GM23248 (cell line): Measurements from ENCODE around the gene LPIN3. TPM values are rescaled to one million over a fixed set of nuclear protein-coding genes. Genes with fewer than 3 reads are reported as not detected.

Source experiments
- DNase-seq: peaks from one replicate; pipeline ENCODE4 v3.0.0-alpha.2; 2015
- H2AFZ ChIP-seq: fragments of 200-600 bp; sonication (generic); 2 replicates; pipeline ENCODE4 v1.6.1; 2016; ENCODE audit warnings: antibody characterized with exemption
- H3F3A ChIP-seq: fragments of 200-600 bp; sonication (generic); 2 replicates; pipeline ENCODE4 v1.6.1; 2016; ENCODE audit warnings: mild to moderate bottlenecking, antibody characterized with exemption, mixed run types; ENCODE audit not compliant: insufficient read depth
- H3K27ac ChIP-seq: fragments of 200-600 bp; sonication (generic); 2 replicates; pipeline ENCODE4 v1.5.1; 2016; ENCODE audit warnings: mild to moderate bottlenecking
- H3K27me3 ChIP-seq: fragments of 200-600 bp; sonication (generic); replicated peaks from 2 replicates; pipeline ENCODE4 v1.6.1; 2016; ENCODE audit warnings: mild to moderate bottlenecking; ENCODE audit not compliant: insufficient read depth
- H3K36me3 ChIP-seq: fragments of 200-600 bp; sonication (generic); 2 replicates; pipeline ENCODE4 v1.6.1; 2016; ENCODE audit warnings: low read depth, mild to moderate bottlenecking
- H3K4me1 ChIP-seq: fragments of 200-600 bp; sonication (generic); 2 replicates; pipeline ENCODE4 v1.6.1; 2016; ENCODE audit warnings: mild to moderate bottlenecking; ENCODE audit not compliant: insufficient read depth
- H3K4me2 ChIP-seq: fragments of 200-600 bp; sonication (generic); one replicate; pipeline ENCODE4 v1.6.1; 2016; ENCODE audit warnings: mild to moderate bottlenecking; ENCODE audit not compliant: unreplicated experiment
- H3K4me3 ChIP-seq: fragments of 200-600 bp; sonication (generic); 2 replicates; pipeline ENCODE4 v1.5.1; 2016; ENCODE audit warnings: mild to moderate bottlenecking
- H3K79me2 ChIP-seq: fragments of 200-600 bp; sonication (generic); 2 replicates; pipeline ENCODE4 v1.6.1; 2016; ENCODE audit warnings: mild to moderate bottlenecking; ENCODE audit not compliant: insufficient read depth
- H3K9ac ChIP-seq: fragments of 200-600 bp; sonication (generic); 2 replicates; pipeline ENCODE4 v1.6.1; 2016; ENCODE audit warnings: mild to moderate bottlenecking
- H3K9me2 ChIP-seq: fragments of 200-600 bp; sonication (generic); 2 replicates; pipeline ENCODE4 v1.6.1; 2016; ENCODE audit warnings: mixed run types, mild to moderate bottlenecking, moderate library complexity; ENCODE audit not compliant: insufficient read depth
- H3K9me3 ChIP-seq: fragments of 200-600 bp; sonication (generic); one replicate; pipeline ENCODE4 v1.6.1; 2017; ENCODE audit warnings: low read depth
- H4K20me1 ChIP-seq: fragments of 200-600 bp; sonication (generic); 2 replicates; pipeline ENCODE4 v1.6.0; 2016; ENCODE audit not compliant: insufficient read depth
- EZH2 ChIP-seq: fragments of 200-600 bp; sonication (generic); IDR thresholded peaks from 2 replicates; pipeline ENCODE4 v1.6.1; 2018; ENCODE audit warnings: antibody characterized with exemption, mild to moderate bottlenecking; ENCODE audit not compliant: insufficient read depth, poor library complexity, severe bottlenecking
- EZH2phosphoT487 ChIP-seq: fragments of 200-600 bp; sonication (generic); IDR thresholded peaks from 2 replicates; pipeline ENCODE4 v1.6.1; 2018; ENCODE audit warnings: antibody characterized with exemption, moderate library complexity, mild to moderate bottlenecking, low read depth; ENCODE audit not compliant: insufficient read depth
- WGBS, 2 experiments: methylation state at CpG; one replicate each; pipeline ENCODE4 v1.1.6; 2015 to 2017; ENCODE audit warnings: low lambda C conversion rate in 2 of 2, low coverage in 1 of 2; ENCODE audit errors: missing lambda C conversion rate in 2 of 2; 5-methylcytosine and 5-hydroxymethylcytosine counted together
- in situ Hi-C: fragments of 300-500 bp; cut with MboI; formaldehyde crosslinking; loops from 2 replicates; pipeline ENCODE4 v1.15.0; 2020
- polyA plus RNA-seq: library from polyadenylated mRNA; unstranded; fragments of >200 nt; fragmentation: Nextera tagmentation; extraction: Ambion mirVana; gene quantifications from 2 replicates; pipeline ENCODE4 v1.2.1, GENCODE V29; 2016
- total RNA-seq: library from RNA; depleted of rRNA; stranded (reverse); fragments of >200 nt; shearing (Covaris generic); gene quantifications from 2 replicates; pipeline ENCODE4 v1.2.3, GENCODE V29; 2014

The LPIN3 gene
- total and polyA plus RNA-seq, 2 experiments from 2014 or later: 11.5 to 13.0 TPM

- DNase-seq: no peak
- Histone ChIP-seq H3K27ac (no peak overlapping the region), H3F3A (no peaks in the 10 kb centered on the region), H3K4me2 (no peak overlapping the region), H3K9me3 (no peaks in the 10 kb centered on the region), H3K27me3 (no peaks in the 10 kb centered on the region), H2AFZ (no peak overlapping the region), H3K9ac (no peak overlapping the region), H4K20me1 (no peaks in the 10 kb centered on the region), H3K4me1 (no peaks in the 10 kb centered on the region), H3K79me2 (no peaks in the 10 kb centered on the region), H3K36me3 (no peaks in the 10 kb centered on the region), H3K9me2 (no peaks in the 10 kb centered on the region), H3K4me3 (no peak overlapping the region)
- TF ChIP-seq EZH2phosphoT487 (no peak), EZH2 (no peak)
- in situ Hi-C loops: loop anchor here (10.0 to 25.0 kb wide), 2 partner anchors 175 to 363 kb away; no protein-coding TSS in a partner anchor
- 81 to 87% methylated on average over 7 of the region's 7 CpGs for WGBS, 2 experiments
Measured at GRCh38 chr20:41349943-41350342, 9.3 kb downstream of the LPIN3 start.

- H4K20me1 ChIP-seq: no peaks in the 10 kb centered on the region
- no peak overlapping the region for H2AFZ ChIP-seq
- WGBS, 2 experiments: 89 to 94% methylated on average over 7 of the region's 7 CpGs
- no peaks in the 10 kb centered on the region for H3K9me2 ChIP-seq
- no peak overlapping the region for H3K27ac ChIP-seq
- no peak for DNase-seq
- no peak overlapping the region for H3K9ac ChIP-seq
- H3K4me2 ChIP-seq: no peak overlapping the region
- in situ Hi-C loops: no loop called here
- H3K79me2 ChIP-seq: no peaks in the 10 kb centered on the region
- no peaks in the 10 kb centered on the region for H3K27me3 ChIP-seq
- no peak overlapping the region for H3K4me3 ChIP-seq
- no peak for TF ChIP-seq EZH2phosphoT487
- no peak for TF ChIP-seq EZH2
- no peaks in the 10 kb centered on the region for H3K9me3 ChIP-seq
- H3K36me3 ChIP-seq: no peaks in the 10 kb centered on the region
- no peaks in the 10 kb centered on the region for H3F3A ChIP-seq
- no peaks in the 10 kb centered on the region for H3K4me1 ChIP-seq
Measured at GRCh38 chr20:41350408-41350962, 9.9 kb downstream of the LPIN3 start.

GRCh38 chr20:41352106-41352505 lies 11.5 kb downstream of the LPIN3 start:
- Histone ChIP-seq H3K36me3 (no peaks in the 10 kb centered on the region), H3K9ac (no peak overlapping the region), H3K9me3 (no peaks in the 10 kb centered on the region), H3K27ac (no peak overlapping the region), H4K20me1 (no peaks in the 10 kb centered on the region), H3K4me3 (no peak overlapping the region), H3K79me2 (no peaks in the 10 kb centered on the region), H3F3A (no peaks in the 10 kb centered on the region), H3K4me1 (no peaks in the 10 kb centered on the region), H3K9me2 (no peaks in the 10 kb centered on the region), H3K4me2 (no peak overlapping the region), H3K27me3 (no peaks in the 10 kb centered on the region), H2AFZ (no peak overlapping the region)
- TF ChIP-seq EZH2phosphoT487: no peak
- no peak for TF ChIP-seq EZH2
- in situ Hi-C loops: no loop called here
- no peak for DNase-seq
- 87 to 89% methylated on average over 4 of the region's 4 CpGs for WGBS, 2 experiments

GRCh38 chr20:41352666-41353065 lies 12.0 kb downstream of the LPIN3 start:
- Histone ChIP-seq H3K9ac (no peak overlapping the region), H3K4me2 (no peak overlapping the region), H3K27ac (no peak overlapping the region), H3F3A (no peaks in the 10 kb centered on the region), H3K9me3 (no peaks in the 10 kb centered on the region), H3K4me1 (no peaks in the 10 kb centered on the region), H3K79me2 (no peaks in the 10 kb centered on the region), H3K27me3 (no peaks in the 10 kb centered on the region), H2AFZ (no peak overlapping the region), H4K20me1 (no peaks in the 10 kb centered on the region), H3K9me2 (no peaks in the 10 kb centered on the region), H3K36me3 (no peaks in the 10 kb centered on the region), H3K4me3 (no peak overlapping the region)
- 78 to 81% methylated on average over 5 of the region's 5 CpGs for WGBS, 2 experiments
- DNase-seq: no peak
- in situ Hi-C loops: no loop called here
- no peak for TF ChIP-seq EZH2
- no peak for TF ChIP-seq EZH2phosphoT487

- in situ Hi-C loops: no loop called here
- Histone ChIP-seq H3K4me1 (no peaks in the 10 kb centered on the region), H3K36me3 (no peaks in the 10 kb centered on the region), H3K79me2 (no peaks in the 10 kb centered on the region), H3K9me2 (no peaks in the 10 kb centered on the region), H3K9me3 (no peaks in the 10 kb centered on the region), H3K4me3 (no peak overlapping the region), H3K4me2 (no peak overlapping the region), H3K27me3 (no peaks in the 10 kb centered on the region), H2AFZ (no peak overlapping the region), H3K27ac (no peak overlapping the region), H3F3A (no peaks in the 10 kb centered on the region), H3K9ac (no peak overlapping the region), H4K20me1 (no peaks in the 10 kb centered on the region)
- TF ChIP-seq EZH2 (no peak), EZH2phosphoT487 (no peak)
- no peak for DNase-seq
Measured at GRCh38 chr20:41353530-41353929, 12.9 kb downstream of the LPIN3 start.
